ENCODE results near the gene JMJD6. TPM values are rescaled to one million over a fixed set of nuclear protein-coding genes. Genes with fewer than 3 reads are reported as not detected.
"Not testable (repeated sequence)": the region's sequence is repeated elsewhere in the genome, so short reads cannot be mapped to it uniquely, and the experiment has no call there.

JMJD6 gene
- total and polyA plus RNA-seq, 5 experiments from 2014 or later: 10.2 to 37.8 (median 34.2) TPM

GRCh38 chr17:76714822-76715495 lies 11.4 kb downstream of the JMJD6 start:
- Mint-ChIP-seq H3K27me3 (no peaks in the 10 kb centered on the region), H3K4me3 (peak overlapping the region; percentile 25 to 72 (median 62)), H3K27ac (peak overlapping the region; percentile 87 to 99 (median 96)), H3K36me3 (peaks cover 0 to 50% (median 14%) of the 10 kb centered on the region in 3 donors), H3K4me1 (peaks cover 24 to 55% (median 49%) of the 10 kb centered on the region in 4 donors), H3K9me3 (no peaks in the 10 kb centered on the region)
- ATAC-seq (peak; percentile 3 to 4), DNase-seq (peak; percentile 45 to 86 (median 73))
- POLR2A ChIA-PET: interaction anchor here (0.9 to 7.3 kb wide), 4 partner anchors 10 to 158 kb away, joined by 3 to 93 read pairs (median 20); partner anchors contain the start of genes JMJD6, METTL23, MFSD11 and SRSF2

GRCh38 chr17:76714336-76714735 lies 12.1 kb downstream of the JMJD6 start:
- peaks cover 24 to 61% (median 50%) of the 10 kb centered on the region in 4 donors for H3K4me1 Mint-ChIP-seq
- H3K36me3 Mint-ChIP-seq: peaks cover 0 to 44% (median 12%) of the 10 kb centered on the region in 3 donors
- peak overlapping the region in 1 of 10 donors; percentile 21 for H3K4me3 Mint-ChIP-seq
- no peak for DNase-seq
- no peaks in the 10 kb centered on the region for H3K9me3 Mint-ChIP-seq
- no peak for ATAC-seq
- POLR2A ChIA-PET: interaction anchor here (0.9 to 7.3 kb wide), 6 partner anchors 10 to 186 kb away, joined by 3 to 93 read pairs (median 10); partner anchors contain the start of genes JMJD6, METTL23, MFSD11 and SRSF2
- peak overlapping the region in 8 of 10 donors; percentile 34 to 96 (median 88) for H3K27ac Mint-ChIP-seq
- H3K27me3 Mint-ChIP-seq: no peaks in the 10 kb centered on the region

- ATAC-seq: no peak
- no peaks in the 10 kb centered on the region for H3K27me3 Mint-ChIP-seq
- POLR2A ChIA-PET: interaction anchor here (0.9 to 7.3 kb wide), 8 partner anchors 13 to 186 kb away, joined by 3 to 93 read pairs (median 4); partner anchors contain the start of genes JMJD6, METTL23, MFSD11 and MGAT5B
- peaks cover 0 to 38% (median 10%) of the 10 kb centered on the region in 3 donors for H3K36me3 Mint-ChIP-seq
- DNase-seq: no peak
- H3K27ac Mint-ChIP-seq: peak overlapping the region in 9 of 10 donors; percentile 47 to 94 (median 77)
- peak overlapping the region in 1 of 10 donors; percentile 45 for H3K4me3 Mint-ChIP-seq
- peaks cover 24 to 60% (median 51%) of the 10 kb centered on the region in 4 donors for H3K4me1 Mint-ChIP-seq
- no peaks in the 10 kb centered on the region for H3K9me3 Mint-ChIP-seq
Observed at GRCh38 chr17:76713765-76714164, 12.6 kb downstream of the JMJD6 start.

GRCh38 chr17:76712321-76712720 lies 14.1 kb downstream of the JMJD6 start:
- not testable (repeated sequence) for ATAC-seq, H3K9me3 Mint-ChIP-seq, H3K4me3 Mint-ChIP-seq, H3K27me3 Mint-ChIP-seq
- Mint-ChIP-seq H3K36me3 (peaks cover 0 to 24% (median 4%) of the 10 kb centered on the region in 3 donors), H3K27ac (peak overlapping the region in 2 of 10 donors; percentile 43 to 77), H3K4me1 (peaks cover 24 to 58% (median 50%) of the 10 kb centered on the region in 4 donors)
- POLR2A ChIA-PET: interaction anchor here (0.6 to 7.3 kb wide), 10 partner anchors 11 to 1176 kb away, joined by 3 to 93 read pairs (median 4); partner anchors contain the start of genes MFSD11, MGAT5B and SRSF2
- peak in 1 of 10 donors; percentile 6 for DNase-seq

- ATAC-seq (peak; percentile 45 to 54), DNase-seq (peak in 9 of 10 donors; percentile 40 to 79 (median 52))
- Mint-ChIP-seq H3K27ac (peak within 1 kb of the TSS in 8 of 10 donors; percentile 23 to 83 (median 68)), H3K4me3 (peak within 1 kb of the TSS; percentile 58 to 86 (median 77)), H3K36me3 (peaks cover 0 to 12% (median 2%) of the 10 kb centered on the region in 3 donors), H3K27me3 (no peaks in the 10 kb centered on the region), H3K4me1 (peaks cover 19 to 46% (median 42%) of the 10 kb centered on the region in 4 donors), H3K9me3 (no peaks in the 10 kb centered on the region)
- POLR2A ChIA-PET: interaction anchor here (0.5 to 7.3 kb wide), 6 partner anchors 14 to 755 kb away, joined by 3 to 93 read pairs (median 5); partner anchors contain the start of genes MFSD11 and SRSF2
Observed at GRCh38 chr17:76710863-76711611, 15.4 kb downstream of the JMJD6 start, which contains the start of gene MXRA7. Gene MXRA7, minus strand, starts transcription at chr17:76710965. Its CDS starts 19 bp downstream, at chr17:76710946.

- peak in 1 of 10 donors; percentile 55 for DNase-seq
- not testable (repeated sequence) for H3K27me3 Mint-ChIP-seq, H3K9me3 Mint-ChIP-seq, H3K36me3 Mint-ChIP-seq
- peak overlapping the region; percentile 55 to 86 (median 68) for H3K4me3 Mint-ChIP-seq
- peaks cover 14 to 38% (median 33%) of the 10 kb centered on the region in 4 donors for H3K4me1 Mint-ChIP-seq
- H3K27ac Mint-ChIP-seq: peak overlapping the region in 8 of 10 donors; percentile 23 to 83 (median 64)
- peak; percentile 13 to 31 for ATAC-seq
- POLR2A ChIA-PET: interaction anchor here (0.5 to 2.0 kb wide), 8 partner anchors 15 to 1487 kb away, joined by 3 to 8 read pairs (median 4); no protein-coding TSS in a partner anchor
Observed at GRCh38 chr17:76709951-76710862, 16.2 kb downstream of the JMJD6 start.

GRCh38 chr17:76709077-76709950 lies 17.1 kb downstream of the JMJD6 start:
- no peak for ATAC-seq
- peaks cover 9 to 31% (median 25%) of the 10 kb centered on the region in 4 donors for H3K4me1 Mint-ChIP-seq

GRCh38 chr17:76707985-76708807 lies 18.2 kb downstream of the JMJD6 start:
- Mint-ChIP-seq H3K36me3 (no peaks in the 10 kb centered on the region), H3K4me1 (peaks cover 0 to 20% (median 14%) of the 10 kb centered on the region in 4 donors), H3K4me3 (peak overlapping the region in 5 of 10 donors; percentile 52 to 86 (median 58)), H3K27me3 (no peaks in the 10 kb centered on the region), H3K27ac (peak overlapping the region in 2 of 10 donors; percentile 15 to 67), H3K9me3 (no peaks in the 10 kb centered on the region)
- DNase-seq: peak in 1 of 10 donors; percentile 51
- POLR2A ChIA-PET: interaction anchor here (0.9 kb wide), 1 partner anchor 36 kb away, joined by 3 read pairs; no protein-coding TSS in a partner anchor
- ATAC-seq: no peak

More at GRCh38 chr17:76709077-76709950, 17.1 kb downstream of the JMJD6 start:
- Mint-ChIP-seq H3K36me3 (no peaks in the 10 kb centered on the region), H3K27ac (peak overlapping the region in 6 of 10 donors; percentile 18 to 83 (median 66)), H3K27me3 (no peaks in the 10 kb centered on the region), H3K9me3 (no peaks in the 10 kb centered on the region), H3K4me3 (peak overlapping the region; percentile 55 to 86 (median 68))
- POLR2A ChIA-PET: interaction anchor here (0.5 to 1.0 kb wide), 5 partner anchors 16 to 657 kb away, joined by 3 to 8 read pairs (median 4); no protein-coding TSS in a partner anchor
- DNase-seq: peak in 1 of 10 donors; percentile 58

GRCh38 chr17:76706817-76707216 lies 19.6 kb downstream of the JMJD6 start:
- Mint-ChIP-seq H3K36me3 (no peaks in the 10 kb centered on the region), H3K4me3 (peak overlapping the region in 1 of 10 donors; percentile 22), H3K27me3 (no peaks in the 10 kb centered on the region), H3K27ac (no peak overlapping the region), H3K4me1 (peaks cover 0 to 15% (median 10%) of the 10 kb centered on the region in 4 donors), H3K9me3 (no peaks in the 10 kb centered on the region)
- ATAC-seq: no peak
- POLR2A ChIA-PET: interaction anchor here (0.7 to 0.8 kb wide), 3 partner anchors 13 to 1463 kb away, joined by 4 to 6 read pairs (median 4); no protein-coding TSS in a partner anchor
- DNase-seq: no peak

- H3K36me3 Mint-ChIP-seq: no peaks in the 10 kb centered on the region
- POLR2A ChIA-PET: no interaction called here
- H3K9me3 Mint-ChIP-seq: no peaks in the 10 kb centered on the region
- DNase-seq: peak in 1 of 10 donors; percentile 9
- peaks cover 0 to 10% (median 1%) of the 10 kb centered on the region in 4 donors for H3K4me1 Mint-ChIP-seq
- no peak overlapping the region for H3K4me3 Mint-ChIP-seq
- ATAC-seq: no peak
- no peaks in the 10 kb centered on the region for H3K27me3 Mint-ChIP-seq
- no peak overlapping the region for H3K27ac Mint-ChIP-seq
Observed at GRCh38 chr17:76704805-76705204, 21.6 kb downstream of the JMJD6 start.

Measured in naive thymus-derived CD8-positive, alpha-beta T cell (primary cell).